ENCODE results near the gene ACP7. TPM values are rescaled to one million over a fixed set of nuclear protein-coding genes. Genes with fewer than 3 reads are reported as not detected.

ACP7 gene
- total and polyA plus RNA-seq, 2 donors (not counting 3 experiments of a cell fraction or from before 2014, with no cell fraction given) = 0.04 to 0.49 TPM

DNA sequence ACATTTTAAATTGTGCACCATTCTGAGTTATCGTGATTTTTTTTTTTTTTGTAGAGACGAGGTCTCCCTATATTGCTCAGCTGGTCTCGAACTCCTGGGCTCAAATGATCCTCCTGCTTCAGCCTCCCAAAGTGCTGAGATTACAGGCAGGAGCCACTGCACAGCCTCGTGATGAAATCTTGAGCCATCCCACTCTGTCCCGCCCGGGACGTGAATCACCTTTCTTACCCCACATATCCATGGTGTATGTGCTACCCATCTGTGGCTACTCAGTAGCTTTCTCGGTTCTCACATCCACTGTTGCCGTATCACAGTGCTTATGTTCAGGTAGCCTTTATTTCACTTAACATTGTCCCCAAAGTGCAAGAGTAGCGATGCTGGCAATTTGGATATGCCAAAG lies 67.9 kb downstream of the ACP7 start:
- ChIA-PET POLR2A (no interaction called here), CTCF (interaction anchor here (0.6 to 1.4 kb wide), 3 partner anchors 30 to 196 kb away, joined by 3 to 4 read pairs (median 3); no protein-coding TSS in a partner anchor)
- Histone ChIP-seq H3K4me1 (ENCODE audit: control insufficient read depth, extremely low read depth, insufficient read depth, low read length) (no peaks in the 10 kb centered on the region), H3K79me2 (ENCODE audit: control insufficient read depth, insufficient read depth, low read length) (peaks cover 45% of the 10 kb centered on the region), H3K27ac (ENCODE audit: insufficient read depth, low read depth, low read length) (no peak overlapping the region), H3K27me3 (ENCODE audit: control insufficient read depth in 2 of 2, insufficient read depth in 2 of 2, low read length in 2 of 2) (no peaks in the 10 kb centered on the region), H3K9me3 (replicated peaks; ENCODE audit: control insufficient read depth, insufficient read depth, low read length) (no peaks in the 10 kb centered on the region), H3K4me2 (ENCODE audit: insufficient read depth, low read length) (no peak overlapping the region), H3K9ac (replicated peaks; ENCODE audit: extremely low read depth, insufficient read depth, low read length) (no peak overlapping the region), H4K20me1 (replicated peaks; ENCODE audit: control insufficient read depth, extremely low read depth, insufficient read depth, low read length) (no peaks in the 10 kb centered on the region), H2AFZ (ENCODE audit: low read depth, low read length) (no peak overlapping the region), H3K4me3 (replicated peaks in 1 of 3; ENCODE audit: insufficient read depth in 1 of 3, low read depth in 1 of 3, low read length in 3 of 3) (no peak overlapping the region), H3K36me3 (ENCODE audit: control insufficient read depth in 2 of 2, extremely low read depth in 1 of 2, insufficient read depth in 2 of 2, low read length in 2 of 2) (peaks cover 0 to 3% of the 10 kb centered on the region in 2 experiments), H3K9me1 (replicated peaks; ENCODE audit: control insufficient read depth, extremely low read depth, insufficient read depth, low read length) (no peaks in the 10 kb centered on the region)
- TF ChIP-seq MYC (IDR thresholded peaks at IDR 0.05; ENCODE audit: low read depth, low read length) (no peak), EZH2 (IDR thresholded peaks at IDR 0.05; ENCODE audit: borderline replicate concordance, low read depth, low read length, severe bottlenecking) (no peak), FOS (IDR thresholded peaks at IDR 0.05; ENCODE audit: borderline replicate concordance, insufficient read depth, low read length) (no peak), GATA2 (IDR thresholded peaks at IDR 0.05; ENCODE audit: insufficient read depth, insufficient read length, low read depth, low read length) (no peak)
- TF ChIP-seq, protein P1, sequence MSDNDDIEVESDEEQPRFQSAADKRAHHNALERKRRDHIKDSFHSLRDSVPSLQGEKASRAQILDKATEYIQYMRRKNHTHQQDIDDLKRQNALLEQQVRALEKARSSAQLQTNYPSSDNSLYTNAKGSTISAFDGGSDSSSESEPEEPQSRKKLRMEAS (IDR thresholded peaks at IDR 0.05; ENCODE audit: insufficient read depth, insufficient read length) = no peak
- TF ChIP-seq, protein P2, sequence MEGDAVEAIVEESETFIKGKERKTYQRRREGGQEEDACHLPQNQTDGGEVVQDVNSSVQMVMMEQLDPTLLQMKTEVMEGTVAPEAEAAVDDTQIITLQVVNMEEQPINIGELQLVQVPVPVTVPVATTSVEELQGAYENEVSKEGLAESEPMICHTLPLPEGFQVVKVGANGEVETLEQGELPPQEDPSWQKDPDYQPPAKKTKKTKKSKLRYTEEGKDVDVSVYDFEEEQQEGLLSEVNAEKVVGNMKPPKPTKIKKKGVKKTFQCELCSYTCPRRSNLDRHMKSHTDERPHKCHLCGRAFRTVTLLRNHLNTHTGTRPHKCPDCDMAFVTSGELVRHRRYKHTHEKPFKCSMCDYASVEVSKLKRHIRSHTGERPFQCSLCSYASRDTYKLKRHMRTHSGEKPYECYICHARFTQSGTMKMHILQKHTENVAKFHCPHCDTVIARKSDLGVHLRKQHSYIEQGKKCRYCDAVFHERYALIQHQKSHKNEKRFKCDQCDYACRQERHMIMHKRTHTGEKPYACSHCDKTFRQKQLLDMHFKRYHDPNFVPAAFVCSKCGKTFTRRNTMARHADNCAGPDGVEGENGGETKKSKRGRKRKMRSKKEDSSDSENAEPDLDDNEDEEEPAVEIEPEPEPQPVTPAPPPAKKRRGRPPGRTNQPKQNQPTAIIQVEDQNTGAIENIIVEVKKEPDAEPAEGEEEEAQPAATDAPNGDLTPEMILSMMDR (IDR thresholded peaks at IDR 0.05; ENCODE audit: extremely low read depth in 1 of 2, insufficient read depth in 1 of 2, low read depth in 1 of 2, low read length in 2 of 2) = no peak
- intact Hi-C loops (cut with micrococcal nuclease) = no loop called here
- dilution Hi-C loops (cut with MboI; ENCODE audit: extremely low pct_ligation_motif_present, low sequenced_read_pairs) = no loop called here
- BruUV-seq (replicated peaks) = no TSS peak
- FAIRE-seq (no peak), DNase-seq (ENCODE audit: low read depth, low spot score) (no peak)
